ENCODE measurements around the gene CLCA4. TPM values are rescaled to one million over a fixed set of nuclear protein-coding genes. Genes with fewer than 3 reads are reported as not detected.
"Not testable (repeated sequence)": the region's sequence is repeated elsewhere in the genome, so short reads cannot be mapped to it uniquely, and the experiment has no call there.

Gene CLCA4
- polyA plus RNA-seq, 1 donor from 2014 or later = 0.16 TPM

DNA sequence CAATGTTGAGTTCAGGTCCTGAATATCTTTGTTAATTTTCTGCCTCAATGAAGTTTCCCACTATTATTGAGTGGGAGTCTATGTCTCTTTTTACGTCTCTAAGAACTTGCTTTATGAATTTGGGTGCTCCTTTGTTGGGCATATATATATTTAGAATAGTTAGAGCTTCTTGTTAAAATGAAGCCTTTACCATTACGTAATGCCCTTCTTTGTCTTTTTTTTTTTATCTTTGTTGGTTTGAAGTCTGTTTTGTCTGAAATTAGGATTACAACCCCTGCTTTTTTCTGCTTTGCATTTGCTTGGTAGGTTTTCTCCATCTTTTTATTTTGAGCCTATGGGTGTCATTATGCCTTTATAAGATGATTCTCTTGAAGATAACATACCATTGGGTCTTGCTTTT, 10.9 kb downstream of the CLCA4 start:
- Mint-ChIP-seq H3K4me1 (peaks cover 0 to 3% (median 0%) of the 10 kb centered on the region in 3 donors), H3K4me3 (no peak overlapping the region), H3K36me3 (no peaks in the 10 kb centered on the region), H3K9me3 (peaks cover 8 to 14% (median 13%) of the 10 kb centered on the region in 3 donors), H3K27ac (no peak overlapping the region), H3K27me3 (peaks cover 10% of the 10 kb centered on the region)

DNA sequence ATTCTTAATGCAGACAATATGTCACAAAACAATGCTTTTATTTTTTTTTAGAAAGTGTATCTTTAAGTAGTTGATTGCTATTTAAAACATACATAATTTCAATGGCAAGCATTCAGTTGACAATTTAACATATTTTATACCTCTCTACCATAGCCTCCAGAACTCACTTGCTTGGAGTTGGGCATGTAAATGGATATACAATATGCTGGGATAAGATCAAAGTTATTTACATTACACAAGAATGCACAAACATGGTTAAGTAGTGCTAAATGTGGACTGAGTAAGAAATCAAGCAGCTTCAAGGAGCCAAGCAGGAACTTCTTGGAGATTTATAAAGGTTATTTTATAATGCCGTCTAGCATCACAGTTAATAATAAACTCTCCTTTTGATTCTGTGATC, 17.0 kb downstream of the CLCA4 start:
- H3K36me3 Mint-ChIP-seq = peaks cover 2% of the 10 kb centered on the region
- peaks cover 10% of the 10 kb centered on the region for H3K27me3 Mint-ChIP-seq
- no peaks in the 10 kb centered on the region for H3K4me1 Mint-ChIP-seq
- no peak overlapping the region for H3K27ac Mint-ChIP-seq
- no peak overlapping the region for H3K4me3 Mint-ChIP-seq
- peaks cover 2 to 7% (median 5%) of the 10 kb centered on the region in 3 donors for H3K9me3 Mint-ChIP-seq

DNA sequence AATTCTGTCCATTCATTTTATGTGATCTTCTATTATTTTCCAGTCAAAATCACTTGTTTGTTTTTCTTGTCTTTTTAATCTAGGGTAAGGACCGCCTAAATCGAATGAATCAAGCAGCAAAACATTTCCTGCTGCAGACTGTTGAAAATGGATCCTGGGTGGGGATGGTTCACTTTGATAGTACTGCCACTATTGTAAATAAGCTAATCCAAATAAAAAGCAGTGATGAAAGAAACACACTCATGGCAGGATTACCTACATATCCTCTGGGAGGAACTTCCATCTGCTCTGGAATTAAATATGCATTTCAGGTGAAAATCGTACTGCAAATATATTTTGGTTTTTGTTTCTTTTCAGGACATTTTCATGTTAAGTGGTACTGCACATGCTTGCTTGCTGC, 20.5 kb downstream of the CLCA4 start:
- H3K4me1 Mint-ChIP-seq = no peaks in the 10 kb centered on the region
- H3K27ac Mint-ChIP-seq = no peak overlapping the region
- peaks cover 2% of the 10 kb centered on the region for H3K27me3 Mint-ChIP-seq
- H3K9me3 Mint-ChIP-seq = no peaks in the 10 kb centered on the region
- H3K4me3 Mint-ChIP-seq = no peak overlapping the region
- H3K36me3 Mint-ChIP-seq = peaks cover 7% of the 10 kb centered on the region

DNA sequence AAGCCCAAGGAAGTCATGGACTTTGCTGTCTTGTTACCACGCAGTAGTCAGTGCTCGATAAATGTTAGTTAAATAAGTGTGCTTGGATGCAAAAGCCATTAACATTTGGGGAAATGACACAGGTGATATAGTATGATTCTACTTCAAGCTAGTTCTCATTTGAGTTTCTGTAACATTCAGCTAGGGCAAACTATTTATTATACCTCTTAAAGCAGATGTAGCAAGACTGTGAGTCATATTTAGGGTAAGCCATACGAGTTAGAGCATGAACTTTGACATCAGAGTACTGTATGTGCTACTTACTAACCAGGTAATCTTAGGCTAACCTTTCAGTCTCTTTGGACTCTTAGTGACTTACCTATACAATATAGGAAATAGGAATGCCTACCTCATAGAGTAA, 21.0 kb downstream of the CLCA4 start:
- Mint-ChIP-seq H3K9me3 (no peaks in the 10 kb centered on the region), H3K27ac (no peak overlapping the region), H3K36me3 (peaks cover 7% of the 10 kb centered on the region), H3K4me3 (no peak overlapping the region), H3K4me1 (no peaks in the 10 kb centered on the region), H3K27me3 (peaks cover under 1% of the 10 kb centered on the region)

DNA sequence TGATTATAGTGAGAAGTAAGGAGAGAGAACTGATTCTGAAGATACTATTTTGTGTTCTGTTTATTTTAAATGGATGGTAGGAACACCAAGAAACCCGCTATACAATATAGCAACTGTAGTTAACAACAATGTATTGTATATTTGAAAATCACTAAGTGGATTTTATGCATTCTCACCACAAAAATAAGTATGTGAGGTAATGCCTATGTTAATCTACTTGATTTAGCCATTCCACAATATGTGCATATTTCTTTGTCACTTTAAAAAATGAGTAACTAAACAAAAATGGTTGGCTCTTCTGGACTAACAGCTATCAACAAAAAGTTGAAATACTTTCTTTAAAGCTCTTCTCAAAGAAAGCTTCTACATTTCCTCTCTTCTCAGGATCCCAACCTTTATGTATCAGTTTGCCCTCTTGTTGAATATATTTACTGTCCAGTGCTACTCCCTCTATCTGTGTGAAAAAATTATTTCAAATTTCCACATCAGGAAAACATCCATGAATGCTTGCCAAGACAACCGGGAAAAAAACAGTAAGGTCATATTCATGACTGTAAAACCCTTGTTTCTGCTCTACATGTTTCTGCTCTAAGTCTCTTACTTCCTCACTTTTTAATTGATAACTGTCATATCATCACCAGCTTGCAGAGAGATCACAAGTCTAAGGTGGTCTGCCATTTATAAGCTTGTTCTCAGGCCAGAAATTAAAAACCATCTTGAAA, 27.0 kb downstream of the CLCA4 start:
- Mint-ChIP-seq H3K36me3 (peaks cover 4% of the 10 kb centered on the region), H3K4me3 (no peak overlapping the region), H3K27ac (no peak overlapping the region), H3K4me1 (peaks cover 0 to 3% (median 0%) of the 10 kb centered on the region in 3 donors), H3K9me3 (no peaks in the 10 kb centered on the region), H3K27me3 (peaks cover 6% of the 10 kb centered on the region)

DNA sequence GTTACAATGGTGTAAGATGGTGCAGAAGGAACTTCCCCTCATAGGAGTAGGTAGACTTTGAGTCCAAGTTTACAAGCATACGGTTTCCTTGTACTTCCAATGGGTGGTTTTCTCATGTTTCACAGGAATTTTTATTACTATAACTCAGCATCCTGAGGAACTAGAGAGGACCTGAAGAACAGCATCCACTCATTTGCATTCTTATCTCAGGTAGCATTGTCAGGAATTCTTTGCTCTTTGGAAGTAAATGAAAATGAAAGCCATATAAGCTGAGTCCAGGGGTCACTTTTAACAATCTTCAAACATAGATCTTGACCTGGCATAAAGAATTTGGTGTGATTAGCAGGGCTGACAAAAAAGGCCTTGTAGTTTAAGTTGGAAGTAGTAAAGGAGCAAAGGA, 34.4 kb downstream of the CLCA4 start:
- no peak overlapping the region for H3K27ac Mint-ChIP-seq
- H3K4me1 Mint-ChIP-seq = no peaks in the 10 kb centered on the region
- H3K4me3 Mint-ChIP-seq = no peak overlapping the region

DNA sequence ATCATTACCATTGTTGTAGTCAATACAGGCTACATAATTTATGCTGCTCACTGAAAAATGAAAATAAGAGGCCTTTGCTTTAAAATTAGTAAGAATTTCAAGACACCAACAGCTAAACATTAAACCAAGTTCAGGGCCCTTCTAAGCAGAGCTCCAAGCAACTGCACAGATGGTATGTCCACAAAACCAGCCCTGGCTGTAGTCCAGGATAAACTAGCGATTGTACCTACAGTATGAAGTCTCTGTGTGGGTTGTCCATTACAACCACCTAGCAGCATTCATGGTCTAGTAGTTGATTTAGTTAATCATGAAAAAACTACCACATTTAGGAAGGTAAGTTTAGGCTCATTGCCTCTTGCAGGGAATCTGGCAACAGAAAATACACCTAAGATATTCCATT, 35.3 kb downstream of the CLCA4 start:
- Mint-ChIP-seq H3K4me3 (no peak overlapping the region), H3K9me3 (no peaks in the 10 kb centered on the region), H3K4me1 (no peaks in the 10 kb centered on the region), H3K27ac (no peak overlapping the region), H3K27me3 (no peaks in the 10 kb centered on the region), H3K36me3 (no peaks in the 10 kb centered on the region)

More for the DNA sequence above, 34.4 kb downstream of the CLCA4 start:
- peaks cover 3% of the 10 kb centered on the region for H3K27me3 Mint-ChIP-seq
- H3K36me3 Mint-ChIP-seq = no peaks in the 10 kb centered on the region
- no peaks in the 10 kb centered on the region for H3K9me3 Mint-ChIP-seq

DNA sequence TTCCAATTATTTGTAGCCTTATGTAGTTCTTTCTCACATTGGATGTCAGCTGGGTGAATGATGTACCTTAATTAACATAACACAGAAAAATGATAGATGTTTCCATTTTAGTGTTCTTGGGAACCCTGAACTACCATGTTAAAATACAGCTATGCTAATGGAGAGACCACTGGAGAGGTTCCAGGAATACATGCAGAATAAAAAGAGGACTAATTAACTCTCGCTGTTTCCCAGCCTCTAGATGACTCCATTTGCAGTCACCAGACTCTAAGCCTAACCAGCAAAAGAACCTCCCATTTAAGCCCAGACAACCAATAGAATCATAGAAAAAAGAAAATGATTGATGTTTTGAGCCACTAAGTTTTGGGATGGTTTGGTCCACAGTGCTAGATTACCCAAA, 36.2 kb downstream of the CLCA4 start:
- no peaks in the 10 kb centered on the region for H3K36me3 Mint-ChIP-seq
- no peaks in the 10 kb centered on the region for H3K9me3 Mint-ChIP-seq
- H3K4me1 Mint-ChIP-seq = no peaks in the 10 kb centered on the region
- no peak overlapping the region for H3K27ac Mint-ChIP-seq
- H3K4me3 Mint-ChIP-seq = no peak overlapping the region
- H3K27me3 Mint-ChIP-seq = no peaks in the 10 kb centered on the region

DNA sequence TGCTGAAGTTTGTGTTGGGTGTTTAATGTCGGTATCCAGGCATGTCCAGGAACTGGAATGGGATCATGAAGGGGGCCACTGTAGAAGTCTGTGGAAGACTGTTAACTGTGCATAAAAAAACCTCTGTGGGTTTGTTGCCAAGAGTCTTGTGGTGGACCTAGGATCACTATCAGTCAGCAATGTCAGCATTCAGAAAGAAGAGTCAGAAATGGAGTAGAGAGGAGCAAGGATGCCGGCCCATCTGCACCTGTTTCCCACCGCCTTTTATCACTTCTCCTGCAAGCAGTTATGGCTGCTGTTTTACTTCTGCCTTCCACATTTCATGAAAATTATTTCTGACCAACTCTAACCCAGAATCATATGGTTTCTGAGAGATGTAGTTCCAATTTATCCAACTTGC, 36.7 kb downstream of the CLCA4 start:
- Mint-ChIP-seq H3K27ac (no peak overlapping the region), H3K4me3 (no peak overlapping the region), H3K36me3 (no peaks in the 10 kb centered on the region), H3K9me3 (no peaks in the 10 kb centered on the region), H3K27me3 (no peaks in the 10 kb centered on the region), H3K4me1 (no peaks in the 10 kb centered on the region)

DNA sequence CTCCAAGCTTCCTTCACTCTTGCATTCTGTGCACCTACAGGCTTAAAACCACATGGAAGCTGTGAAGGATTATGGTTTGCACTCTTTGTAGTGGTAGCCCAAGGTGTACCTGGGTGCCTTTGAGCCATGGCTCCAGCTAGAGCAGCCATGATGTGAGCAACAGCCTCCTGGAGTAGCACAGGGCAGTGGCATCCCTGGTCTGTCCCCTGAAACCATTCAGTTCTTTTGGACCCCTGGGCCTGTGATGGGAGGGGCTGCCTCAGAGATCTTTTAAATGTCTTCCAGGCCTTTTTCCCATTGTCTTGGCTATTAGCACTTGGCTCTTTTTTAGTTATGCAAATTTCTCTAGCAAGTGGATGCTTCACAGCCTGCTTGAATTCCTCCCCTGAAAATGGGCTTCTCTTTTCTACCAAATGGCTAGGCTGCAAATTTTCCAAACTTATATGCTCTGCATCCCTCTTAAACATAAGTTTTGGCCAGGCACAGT, 47.4 kb downstream of the CLCA4 start:
- peak overlapping the region in 1 of 3 donors; percentile 7 for H3K27ac Mint-ChIP-seq
- H3K4me1 Mint-ChIP-seq = peaks cover 0 to 1% (median 0%) of the 10 kb centered on the region in 3 donors
- no peak overlapping the region for H3K4me3 Mint-ChIP-seq
- H3K27me3 Mint-ChIP-seq = peaks cover 5% of the 10 kb centered on the region
- peaks cover 5 to 22% (median 6%) of the 10 kb centered on the region in 3 donors for H3K9me3 Mint-ChIP-seq
- peaks cover 3% of the 10 kb centered on the region for H3K36me3 Mint-ChIP-seq

DNA sequence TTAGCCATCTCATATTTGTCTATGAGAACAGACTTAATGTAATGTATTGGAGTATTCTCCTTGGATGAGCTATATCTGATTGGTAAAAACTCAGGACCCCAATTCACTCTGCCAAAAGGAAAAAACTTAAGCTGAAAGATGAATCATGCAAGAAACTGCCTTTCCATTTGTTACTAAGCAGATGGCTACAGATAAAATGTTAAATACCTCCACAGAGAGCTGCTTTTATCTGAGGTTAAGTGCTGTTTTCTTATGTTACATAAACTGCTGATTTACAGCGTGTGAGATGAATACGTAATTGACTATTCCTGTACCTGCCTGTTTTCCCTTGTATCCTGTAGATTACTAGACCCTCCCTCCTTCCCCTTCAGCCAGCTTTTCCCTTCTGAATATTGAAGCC, 49.3 kb downstream of the CLCA4 start:
- peaks cover 3% of the 10 kb centered on the region for H3K27me3 Mint-ChIP-seq
- no peaks in the 10 kb centered on the region for H3K36me3 Mint-ChIP-seq
- H3K9me3 Mint-ChIP-seq = peaks cover 6 to 28% (median 11%) of the 10 kb centered on the region in 3 donors
- no peak overlapping the region for H3K4me3 Mint-ChIP-seq
- no peak overlapping the region for H3K27ac Mint-ChIP-seq
- H3K4me1 Mint-ChIP-seq = no peaks in the 10 kb centered on the region

DNA sequence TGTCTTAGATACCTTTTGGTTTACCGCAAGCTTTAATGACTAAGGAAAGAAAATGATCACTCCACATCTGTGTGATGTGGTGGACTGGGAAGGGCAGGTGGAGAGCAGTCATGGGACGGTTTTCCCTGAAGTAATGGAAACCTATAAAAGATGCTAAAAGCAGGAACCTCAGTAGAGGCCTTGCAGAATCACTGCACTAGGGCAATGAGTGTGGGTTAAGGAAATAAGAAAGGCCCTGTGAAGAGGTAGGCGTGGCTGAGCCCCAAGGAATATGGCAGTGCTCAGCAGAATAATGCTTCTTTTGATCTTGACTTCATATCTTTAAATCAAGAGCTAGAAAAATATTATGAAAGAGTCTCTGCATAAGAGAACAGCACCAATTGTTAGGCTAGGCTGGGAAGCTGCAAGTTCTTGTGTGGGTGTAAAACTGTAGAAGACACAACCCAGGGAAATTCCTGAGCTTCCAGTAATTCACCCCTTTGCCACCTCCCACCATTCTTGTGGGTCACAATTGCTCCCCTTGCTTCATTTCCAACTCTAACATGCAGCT, 49.9 kb downstream of the CLCA4 start:
- Mint-ChIP-seq H3K9me3 (peaks cover 6 to 28% (median 14%) of the 10 kb centered on the region in 3 donors), H3K4me1 (no peaks in the 10 kb centered on the region), H3K4me3 (no peak overlapping the region), H3K36me3 (no peaks in the 10 kb centered on the region), H3K27ac (no peak overlapping the region), H3K27me3 (peaks cover 3% of the 10 kb centered on the region)

DNA sequence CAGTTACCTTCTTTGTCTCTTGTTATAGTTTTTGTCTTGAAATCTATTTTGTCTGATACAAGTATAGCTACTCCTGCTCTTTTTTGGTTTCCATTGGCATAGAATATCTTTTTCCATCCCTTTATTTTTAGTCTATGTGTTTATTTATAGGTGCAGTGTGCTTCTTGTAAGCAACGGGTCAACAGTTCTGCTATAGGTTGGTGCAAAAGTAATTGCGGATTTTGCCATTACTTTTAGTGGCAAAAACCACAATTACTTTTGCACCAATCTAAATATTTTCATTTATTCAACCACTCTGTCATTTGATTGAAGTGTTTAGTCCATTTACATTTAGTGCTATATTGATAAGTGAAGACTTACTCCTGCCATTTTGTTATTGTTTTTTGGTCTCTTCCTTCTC, 59.2 kb downstream of the CLCA4 start:
- not testable (repeated sequence) for H3K27me3 Mint-ChIP-seq, H3K4me3 Mint-ChIP-seq, H3K36me3 Mint-ChIP-seq, H3K27ac Mint-ChIP-seq, H3K4me1 Mint-ChIP-seq
- peaks cover 4 to 12% (median 6%) of the 10 kb centered on the region in 3 donors for H3K9me3 Mint-ChIP-seq

DNA sequence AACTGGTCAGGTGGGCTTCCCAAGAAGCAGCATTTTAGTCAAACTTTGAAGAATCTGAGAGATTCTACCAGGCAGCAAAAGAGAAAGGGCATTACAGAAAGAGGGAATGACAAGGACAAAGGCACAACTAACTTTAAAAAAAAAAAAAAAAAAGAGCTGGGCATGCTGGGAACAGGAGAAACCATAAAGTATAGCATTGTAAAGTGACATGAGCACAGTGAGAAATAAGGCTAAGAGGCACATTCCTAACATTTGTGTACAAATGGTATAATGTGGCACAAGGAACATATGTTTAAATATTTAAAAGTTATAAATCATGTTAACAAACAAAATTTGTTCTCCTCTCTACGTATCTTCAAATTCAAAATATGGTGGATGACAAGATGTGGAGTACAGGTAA, 69.6 kb downstream of the CLCA4 start:
- H3K4me3 Mint-ChIP-seq = peak overlapping the region in 2 of 4 donors; percentile 69 to 81
- H3K36me3 Mint-ChIP-seq = peaks cover 4% of the 10 kb centered on the region
- peaks cover 7 to 13% (median 9%) of the 10 kb centered on the region in 3 donors for H3K9me3 Mint-ChIP-seq
- H3K4me1 Mint-ChIP-seq = peaks cover 13 to 19% (median 18%) of the 10 kb centered on the region in 3 donors
- H3K27ac Mint-ChIP-seq = peak overlapping the region in 2 of 3 donors; percentile 13 to 42
- H3K27me3 Mint-ChIP-seq = no peaks in the 10 kb centered on the region

DNA sequence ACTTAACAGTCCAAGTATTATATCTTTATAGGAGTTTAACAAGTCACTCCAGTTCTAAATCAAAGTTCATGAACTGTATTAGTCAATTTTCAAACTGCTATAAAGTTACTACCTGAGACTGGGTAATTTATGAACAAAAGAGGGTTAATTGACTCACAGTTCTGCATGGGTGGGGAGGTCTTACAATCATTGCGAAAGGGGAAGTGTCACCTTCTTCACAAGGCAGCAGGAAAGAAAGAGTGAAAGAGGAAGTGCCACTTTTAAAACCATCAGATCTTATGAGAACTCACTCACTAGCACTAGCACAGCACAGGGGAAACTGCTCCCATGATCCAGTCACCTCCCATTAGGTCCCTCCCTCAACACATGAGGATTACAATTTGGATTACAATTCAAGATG, 70.0 kb downstream of the CLCA4 start:
- peak overlapping the region in 3 of 4 donors; percentile 8 to 81 (median 69) for H3K4me3 Mint-ChIP-seq
- H3K27ac Mint-ChIP-seq = peak overlapping the region in 2 of 3 donors; percentile 13 to 86
- peaks cover 2% of the 10 kb centered on the region for H3K36me3 Mint-ChIP-seq
- H3K27me3 Mint-ChIP-seq = no peaks in the 10 kb centered on the region
- H3K9me3 Mint-ChIP-seq = peaks cover 7 to 9% (median 9%) of the 10 kb centered on the region in 3 donors
- peaks cover 13 to 19% (median 19%) of the 10 kb centered on the region in 3 donors for H3K4me1 Mint-ChIP-seq

DNA sequence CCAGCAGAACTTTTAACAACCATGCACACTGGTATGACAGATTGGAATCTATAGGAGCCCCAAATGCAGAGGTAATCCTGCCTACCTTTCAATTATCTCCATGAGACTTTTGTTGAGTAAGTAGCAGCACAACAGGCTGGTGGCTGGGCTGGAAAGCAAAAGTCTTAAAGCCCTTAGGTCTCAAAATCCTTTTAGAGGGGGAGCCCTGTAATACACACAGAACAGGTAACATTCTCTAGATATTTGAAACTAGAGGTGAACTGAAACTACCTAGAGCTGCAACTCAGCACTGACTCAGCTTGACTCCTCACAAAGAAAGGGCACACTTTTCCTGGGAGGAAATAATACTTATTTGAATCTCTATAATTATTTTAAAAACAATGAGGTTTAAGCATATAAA, 71.5 kb downstream of the CLCA4 start:
- peaks cover 0 to 6% (median 3%) of the 10 kb centered on the region in 3 donors for H3K9me3 Mint-ChIP-seq
- H3K27ac Mint-ChIP-seq = no peak overlapping the region
- peaks cover 13 to 19% (median 19%) of the 10 kb centered on the region in 3 donors for H3K4me1 Mint-ChIP-seq
- H3K4me3 Mint-ChIP-seq = no peak overlapping the region
- H3K27me3 Mint-ChIP-seq = no peaks in the 10 kb centered on the region
- peaks cover 2% of the 10 kb centered on the region for H3K36me3 Mint-ChIP-seq
